MM.1S (cell line): Measurements from ENCODE around the gene SLC9A2.

ENCODE experiments used
- CTCF ChIP-seq: fragments of 300-600 bp; sonication (generic); IDR thresholded peaks from 2 replicates; pipeline ENCODE4 v1.5.1; 2016; ENCODE audit warnings: antibody characterized with exemption, low read length, mixed read lengths
- EZH2 ChIP-seq: fragments of 300-600 bp; sonication (generic); optimal IDR thresholded peaks from 2 replicates; pipeline ENCODE3; 2017; ENCODE audit warnings: low read depth, mild to moderate bottlenecking, antibody characterized with exemption, low read length, mixed read lengths

- TF ChIP-seq EZH2 (no peak), CTCF (no peak)
Measured at GRCh38 chr2:102630458-102630857, 11.1 kb downstream of the SLC9A2 start.
